HCT116 (cell line): ENCODE measurements around the gene PSAP.

Source experiments
- CTCF ChIP-seq, 3 experiments: fragments of 200-600 bp in 1 of 3; sonication (generic) in 1 of 3; IDR thresholded peaks in 2 of 3; conservative IDR thresholded peaks in 1 of 3; 2 replicates each; pipeline ENCODE4 v1.5.1; 2012 to 2017; ENCODE audit warnings: low read depth in 2 of 3, low read length in 2 of 3, antibody characterized with exemption in 1 of 3, borderline replicate concordance in 1 of 3, control low read depth in 1 of 3, mild to moderate bottlenecking in 1 of 3, mixed read lengths in 1 of 3, mixed run types in 1 of 3, moderate library complexity in 1 of 3; ENCODE audit not compliant: insufficient read depth in 1 of 3
- ELF1 ChIP-seq: IDR thresholded peaks from 2 replicates; pipeline ENCODE4 v1.6.1; 2012; ENCODE audit warnings: low read depth, borderline replicate concordance
- POLR2AphosphoS5 ChIP-seq: IDR thresholded peaks from 2 replicates; pipeline ENCODE4 v1.6.1; 2011; ENCODE audit warnings: mild to moderate bottlenecking, low read depth, low read length, moderate library complexity

- TF ChIP-seq CTCF (IDR thresholded peaks at IDR 0.05 in 2 of 3, conservative IDR thresholded peaks at IDR 0.05 in 1 of 3; ENCODE audit: borderline replicate concordance in 1 of 3, insufficient read depth in 1 of 3, low read depth in 2 of 3, low read length in 2 of 3) (no peak), POLR2AphosphoS5 (no peak), ELF1 (no peak)
Measured at GRCh38 chr10:71788954-71789353, 62.1 kb downstream of the PSAP start.
